SK-N-MC (cell line): ENCODE results near the gene RASIP1.

Source experiments
- EZH2 ChIP-seq: fragments of 200-600 bp; sonication (generic); IDR thresholded peaks from one replicate; pipeline ENCODE4 v1.6.1; 2017; ENCODE audit warnings: antibody characterized with exemption
- FOXP2 ChIP-seq: optimal IDR thresholded peaks from 2 replicates; pipeline ENCODE3; 2011; ENCODE audit warnings: mild to moderate bottlenecking, moderate library complexity; ENCODE audit not compliant: insufficient read depth; ENCODE audit errors: extremely low read length, control extremely low read depth
- POLR2AphosphoS5 ChIP-seq: IDR thresholded peaks from 2 replicates; pipeline ENCODE4 v1.6.1; 2012; ENCODE audit warnings: mild to moderate bottlenecking, low read depth, low read length, borderline replicate concordance

- TF ChIP-seq POLR2AphosphoS5 (no peak), EZH2 (no peak), FOXP2 (no peak)
These were observed 9.3 kb upstream of the RASIP1 start for GRCh38 chr19:48749571-48750198.
